CD14-positive monocyte (primary cell): ENCODE data around the gene BLCAP. TPM values are rescaled to one million over a fixed set of nuclear protein-coding genes. Genes with fewer than 3 reads are reported as not detected.

ENCODE experiments used
- DNase-seq, 3 donors: peaks; one replicate each; pipeline ENCODE4 v3.0.0-alpha.2; 2011 to 2022
- H2AFZ ChIP-seq: 2 replicates; pipeline ENCODE4 v1.6.0; 2012; ENCODE audit warnings: mild to moderate bottlenecking, low read depth, low read length, inconsistent platforms; ENCODE audit not compliant: insufficient read depth, poor library complexity, severe bottlenecking
- H3K27ac ChIP-seq, 2 donors: 1 replicate in 1 of 2; 2 replicates in 1 of 2; pipeline ENCODE4 v1.5.1; 2012 to 2013; ENCODE audit warnings: low read length in 2 of 2, control low read depth in 1 of 2, inconsistent platforms in 1 of 2, low read depth in 1 of 2, mild to moderate bottlenecking in 1 of 2
- H3K27me3 ChIP-seq, 2 donors: one replicate each; pipeline versions ENCODE4 v1.6.0 to v1.6.1; 2011 to 2013; ENCODE audit warnings: low read length in 2 of 2; ENCODE audit not compliant: control insufficient read depth in 2 of 2, insufficient read depth in 2 of 2
- H3K36me3 ChIP-seq, 2 donors: replicated peaks in 1 of 2; 1 replicate in 1 of 2; 2 replicates in 1 of 2; pipeline versions ENCODE4 v1.5.1 to v1.6.1; 2012 to 2013; ENCODE audit warnings: low read length in 2 of 2, control low read depth in 1 of 2, inconsistent platforms in 1 of 2, mild to moderate bottlenecking in 1 of 2; ENCODE audit not compliant: insufficient read depth in 2 of 2, control insufficient read depth in 1 of 2
- H3K4me1 ChIP-seq, 2 donors: 1 replicate in 1 of 2; 2 replicates in 1 of 2; pipeline versions ENCODE4 v1.5.1 to v1.6.1; 2012 to 2013; ENCODE audit warnings: low read length in 2 of 2, control low read depth in 1 of 2, inconsistent platforms in 1 of 2, mild to moderate bottlenecking in 1 of 2, moderate library complexity in 1 of 2; ENCODE audit not compliant: insufficient read depth in 2 of 2, control insufficient read depth in 1 of 2
- H3K4me2 ChIP-seq: replicated peaks from 2 replicates; pipeline ENCODE3; 2012; ENCODE audit warnings: low read length, moderate library complexity, mild to moderate bottlenecking; ENCODE audit not compliant: poor library complexity, severe bottlenecking; ENCODE audit errors: extremely low read depth
- H3K4me3 ChIP-seq, 3 experiments: fragments of 200-600 bp in 1 of 3; sonication (generic) in 1 of 3; replicated peaks in 1 of 3; 1 replicate in 2 of 3; 2 replicates in 1 of 3; pipeline ENCODE4 v1.5.1; 2011 to 2013; ENCODE audit warnings: low read length in 3 of 3, mild to moderate bottlenecking in 3 of 3, control low read depth in 2 of 3, low read depth in 2 of 3, inconsistent platforms in 1 of 3, moderate library complexity in 1 of 3
- H3K79me2 ChIP-seq: 2 replicates; pipeline ENCODE4 v1.6.0; 2012; ENCODE audit warnings: mild to moderate bottlenecking, control low read depth, inconsistent platforms, low read length, moderate library complexity; ENCODE audit not compliant: insufficient read depth
- H3K9ac ChIP-seq: 2 replicates; pipeline ENCODE4 v1.6.0; 2017; ENCODE audit warnings: low read length, mild to moderate bottlenecking; ENCODE audit not compliant: insufficient read depth, poor library complexity, severe bottlenecking
- H3K9me3 ChIP-seq, 2 donors: replicated peaks in 1 of 2; 1 replicate in 1 of 2; 2 replicates in 1 of 2; pipeline versions ENCODE4 v1.5.1 to v1.6.1; 2012 to 2013; ENCODE audit warnings: low read length in 2 of 2, control low read depth in 1 of 2; ENCODE audit not compliant: control insufficient read depth in 1 of 2, insufficient read depth in 1 of 2
- H4K20me1 ChIP-seq: 2 replicates; pipeline ENCODE4 v1.6.0; 2012; ENCODE audit warnings: mild to moderate bottlenecking, low read length, control low read depth, moderate library complexity; ENCODE audit not compliant: insufficient read depth
- H3K27ac Mint-ChIP-seq, 7 donors: one replicate each; pipeline ENCODE4 v1.8.0; 2020; ENCODE audit warnings: mild to moderate bottlenecking in 7 of 7, mixed read lengths in 7 of 7, moderate library complexity in 6 of 7, inconsistent platforms in 2 of 7
- H3K27me3 Mint-ChIP-seq, 3 donors: one replicate each; pipeline ENCODE4 v1.8.0; 2021 to 2022; ENCODE audit warnings: low read depth in 3 of 3, mild to moderate bottlenecking in 3 of 3, mixed read lengths in 3 of 3, moderate library complexity in 3 of 3, inconsistent platforms in 1 of 3
- H3K36me3 Mint-ChIP-seq, 2 donors: one replicate each; pipeline ENCODE4 v1.8.0; 2020; ENCODE audit warnings: mixed read lengths in 2 of 2, inconsistent platforms in 1 of 2, mild to moderate bottlenecking in 1 of 2
- H3K4me1 Mint-ChIP-seq: one replicate; pipeline ENCODE4 v1.8.0; 2020; ENCODE audit warnings: mild to moderate bottlenecking, mixed read lengths
- H3K4me3 Mint-ChIP-seq, 2 donors: one replicate each; pipeline ENCODE4 v1.8.0; 2020; ENCODE audit warnings: mild to moderate bottlenecking in 2 of 2, mixed read lengths in 2 of 2, moderate library complexity in 1 of 2
- H3K9me3 Mint-ChIP-seq, 7 donors: one replicate each; pipeline ENCODE4 v1.8.0; 2020 to 2022; ENCODE audit warnings: mixed read lengths in 7 of 7, mild to moderate bottlenecking in 6 of 7, moderate library complexity in 6 of 7, inconsistent platforms in 2 of 7
- CTCF ChIP-seq: fragments of 200-600 bp; IDR thresholded peaks from one replicate; pipeline ENCODE4 v1.8.0; 2022; ENCODE audit warnings: antibody characterized with exemption, mild to moderate bottlenecking
- WGBS: methylation state at CpG from one replicate; pipeline ENCODE4 v1.1.5; 2013; ENCODE audit warnings: missing lambda C conversion rate; ENCODE audit not compliant: insufficient coverage; 5-methylcytosine and 5-hydroxymethylcytosine counted together
- intact Hi-C, 2 donors: fragments of 100-400 bp; cut with micrococcal nuclease; formaldehyde crosslinking; loops; one replicate each; pipeline versions ENCODE4 v1.15.0 to v1.15.1; 2023
- polyA plus RNA-seq, 3 donors: library from polyadenylated mRNA; depleted of rRNA in 1 of 3; unstranded in 2 of 3; stranded (reverse) in 1 of 3; fragments of 300-500 nt in 2 of 3; fragments of >200 nt in 1 of 3; fragmentation: Illumina TruSeq in 2 of 3; gene quantifications; 1 replicate in 2 of 3; 2 replicates in 1 of 3; pipeline ENCODE4 v1.2.3, GENCODE V29; 2012 to 2021

The BLCAP gene
- polyA plus RNA-seq, 3 donors = 45.3 to 54.5 (median 53.3) TPM

- H3K27ac ChIP-seq = no peak overlapping the region
- 97% methylated on average over 6 of the region's 10 CpGs for WGBS
- H3K36me3 ChIP-seq = peaks cover 2 to 35% of the 10 kb centered on the region in 2 donors
- no peak overlapping the region for H3K9ac ChIP-seq
- no peak overlapping the region for H3K4me3 Mint-ChIP-seq
- no peak overlapping the region for H3K4me2 ChIP-seq
- no peak for DNase-seq
- intact Hi-C loops = loop anchor here (10.0 kb wide), 2 partner anchors 119 to 259 kb away; partner anchors contain the start of gene GHRH (in 1 of the 2)
- peaks cover 0 to 21% (median 14%) of the 10 kb centered on the region in 7 donors for H3K9me3 Mint-ChIP-seq
- no peak for TF ChIP-seq CTCF
- peaks cover 20 to 34% (median 27%) of the 10 kb centered on the region in 3 donors for H3K27me3 Mint-ChIP-seq
- no peak overlapping the region for H2AFZ ChIP-seq
- peaks cover 38 to 42% of the 10 kb centered on the region in 2 donors for H3K36me3 Mint-ChIP-seq
- peak overlapping the region in 4 of 7 donors; percentile 29 to 45 (median 42) for H3K27ac Mint-ChIP-seq
- peaks cover 0 to 14% of the 10 kb centered on the region in 2 donors for H3K9me3 ChIP-seq
- H3K79me2 ChIP-seq = peaks cover 84% of the 10 kb centered on the region
- peaks cover 77% of the 10 kb centered on the region for H4K20me1 ChIP-seq
- peaks cover 69% of the 10 kb centered on the region for H3K4me1 Mint-ChIP-seq
- peaks cover 38 to 43% of the 10 kb centered on the region in 2 donors for H3K4me1 ChIP-seq
- peaks cover 4 to 26% of the 10 kb centered on the region in 2 donors for H3K27me3 ChIP-seq
- no peak overlapping the region for H3K4me3 ChIP-seq
Observed at GRCh38 chr20:37523911-37524700, 3.6 kb downstream of the BLCAP start.

GRCh38 chr20:37523012-37523391 lies 4.7 kb downstream of the BLCAP start:
- no peak overlapping the region for H3K27ac ChIP-seq
- H2AFZ ChIP-seq = no peak overlapping the region
- peaks cover 59% of the 10 kb centered on the region for H3K4me1 Mint-ChIP-seq
- no peak for DNase-seq
- peaks cover 88% of the 10 kb centered on the region for H4K20me1 ChIP-seq
- peaks cover 13 to 46% of the 10 kb centered on the region in 2 donors for H3K36me3 ChIP-seq
- H3K4me3 ChIP-seq = no peak overlapping the region
- H3K79me2 ChIP-seq = peaks cover 94% of the 10 kb centered on the region
- no peak overlapping the region for H3K4me2 ChIP-seq
- peaks cover 0 to 14% of the 10 kb centered on the region in 2 donors for H3K9me3 ChIP-seq
- no peak for TF ChIP-seq CTCF
- peaks cover 28 to 32% of the 10 kb centered on the region in 2 donors for H3K4me1 ChIP-seq
- no peak overlapping the region for H3K27ac Mint-ChIP-seq
- H3K4me3 Mint-ChIP-seq = peak overlapping the region in 1 of 2 donors; percentile 20
- H3K27me3 Mint-ChIP-seq = peaks cover 20 to 34% (median 25%) of the 10 kb centered on the region in 3 donors
- intact Hi-C loops = loop anchor here (10.0 kb wide), 2 partner anchors 118 to 258 kb away; partner anchors contain the start of gene GHRH (in 1 of the 2)
- H3K36me3 Mint-ChIP-seq = peaks cover 49 to 53% of the 10 kb centered on the region in 2 donors
- H3K9ac ChIP-seq = no peak overlapping the region
- H3K27me3 ChIP-seq = peaks cover 4 to 26% of the 10 kb centered on the region in 2 donors
- H3K9me3 Mint-ChIP-seq = peaks cover 0 to 21% (median 14%) of the 10 kb centered on the region in 7 donors
- WGBS = 100% methylated on average over 4 of the region's 13 CpGs
